ENCODE measurements around the gene LRMDA. TPM values are rescaled to one million over a fixed set of nuclear protein-coding genes. Genes with fewer than 3 reads are reported as not detected.
A peak's percentile ranks its signal among the peaks of the same experiment; 100 is the strongest.

The LRMDA gene
- total RNA-seq, 1 experiment from 2014 or later: 20.3 TPM

DNA sequence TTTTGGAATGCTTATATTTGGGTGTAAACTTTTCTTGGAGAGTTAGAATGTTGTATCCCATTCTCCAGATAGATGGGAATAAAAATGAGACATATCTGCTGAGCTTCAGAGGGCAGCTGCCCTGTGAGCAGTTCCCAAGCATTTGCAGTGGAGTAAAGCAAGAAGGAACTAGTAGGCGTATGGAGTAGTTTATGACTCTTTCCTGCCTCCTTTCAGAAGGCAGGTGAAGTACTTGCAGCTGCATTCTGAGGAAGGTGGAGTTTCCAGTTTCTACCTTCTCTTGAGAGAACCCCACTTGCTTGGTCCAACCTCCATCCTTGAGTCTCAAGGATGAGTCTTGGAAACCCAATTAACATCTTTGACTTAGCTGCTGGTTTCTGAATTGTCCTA lies 563.6 kb downstream of the LRMDA start:
- DNase-seq (ENCODE audit: low read depth): no peak
- in situ Hi-C loops (cut with HindIII; ENCODE audit: low pct_unique_long_range_greater_than_20kb, low sequenced_read_pairs): no loop called here

GRCh38 chr10:75995720-75996119 lies 564.3 kb downstream of the LRMDA start:
- DNase-seq (ENCODE audit: low read depth): no peak
- in situ Hi-C loops (cut with HindIII; ENCODE audit: low pct_unique_long_range_greater_than_20kb, low sequenced_read_pairs): no loop called here

GRCh38 chr10:75999001-75999400 lies 567.6 kb downstream of the LRMDA start:
- in situ Hi-C loops (cut with HindIII; ENCODE audit: low pct_unique_long_range_greater_than_20kb, low sequenced_read_pairs): no loop called here
- no peak for DNase-seq (ENCODE audit: low read depth)

DNA sequence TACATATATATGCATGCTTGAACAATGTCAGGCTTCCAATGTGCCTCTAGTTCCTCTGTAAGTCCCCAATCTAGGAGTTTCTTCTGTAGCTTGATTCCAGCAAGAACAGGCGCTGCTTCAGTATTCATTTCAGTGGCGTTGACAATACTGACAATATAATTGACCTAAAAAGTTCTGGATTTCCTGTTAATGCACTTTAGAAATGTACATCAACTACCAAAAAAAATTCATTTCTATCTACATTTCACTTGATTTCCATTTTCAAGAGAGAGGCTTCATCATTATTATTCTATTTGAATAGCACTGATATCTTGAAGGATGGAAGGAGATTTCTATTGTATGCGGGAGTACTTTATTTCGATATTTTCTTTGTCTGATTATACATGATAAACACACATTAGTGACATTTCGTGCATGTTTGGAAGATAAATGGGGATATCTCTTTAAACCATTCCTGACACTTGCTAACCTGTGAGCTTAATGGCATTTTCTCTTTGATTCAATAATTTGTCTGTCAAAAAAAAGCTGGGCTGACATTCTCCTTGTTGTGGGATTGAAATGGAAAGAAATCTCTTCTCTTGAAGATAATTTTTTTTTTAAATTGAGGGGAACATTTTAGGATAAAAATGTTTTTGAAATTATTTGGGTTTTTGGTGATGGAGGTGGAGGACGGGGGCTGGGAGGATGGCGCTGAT lies 568.2 kb downstream of the LRMDA start:
- DNase-seq (ENCODE audit: low read depth): no peak
- in situ Hi-C loops (cut with HindIII; ENCODE audit: low pct_unique_long_range_greater_than_20kb, low sequenced_read_pairs): no loop called here

- DNase-seq (ENCODE audit: low read depth): no peak
- in situ Hi-C loops (cut with HindIII; ENCODE audit: low pct_unique_long_range_greater_than_20kb, low sequenced_read_pairs): no loop called here
These were observed 569.1 kb downstream of the LRMDA start for GRCh38 chr10:76000550-76000949.

DNA sequence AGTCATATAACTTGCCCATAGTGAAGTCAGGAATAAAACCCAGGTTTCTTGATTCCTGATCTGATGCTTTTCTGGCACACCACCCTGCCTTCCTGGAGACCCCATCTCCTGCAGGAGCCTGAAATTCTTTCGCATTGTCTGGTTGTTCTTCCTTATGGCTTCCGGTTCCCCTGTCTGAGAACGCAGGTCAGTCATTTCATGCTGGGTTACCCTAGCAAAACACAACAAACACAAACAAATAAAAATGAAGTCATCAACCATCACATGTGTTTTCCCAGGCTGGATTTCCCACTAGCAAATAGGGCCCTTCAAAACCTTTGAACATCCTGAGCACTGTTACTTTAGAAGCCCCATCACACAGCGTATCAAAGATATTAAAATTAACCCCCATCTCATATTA lies 569.6 kb downstream of the LRMDA start:
- in situ Hi-C loops (cut with HindIII; ENCODE audit: low pct_unique_long_range_greater_than_20kb, low sequenced_read_pairs): no loop called here
- peak; percentile 5 for DNase-seq (ENCODE audit: low read depth)

GRCh38 chr10:76001461-76001860 lies 570.0 kb downstream of the LRMDA start:
- no peak for DNase-seq (ENCODE audit: low read depth)
- in situ Hi-C loops (cut with HindIII; ENCODE audit: low pct_unique_long_range_greater_than_20kb, low sequenced_read_pairs): no loop called here

- in situ Hi-C loops (cut with HindIII; ENCODE audit: low pct_unique_long_range_greater_than_20kb, low sequenced_read_pairs): no loop called here
- DNase-seq (ENCODE audit: low read depth): no peak
These were observed 570.9 kb downstream of the LRMDA start for GRCh38 chr10:76002262-76002854.

DNA sequence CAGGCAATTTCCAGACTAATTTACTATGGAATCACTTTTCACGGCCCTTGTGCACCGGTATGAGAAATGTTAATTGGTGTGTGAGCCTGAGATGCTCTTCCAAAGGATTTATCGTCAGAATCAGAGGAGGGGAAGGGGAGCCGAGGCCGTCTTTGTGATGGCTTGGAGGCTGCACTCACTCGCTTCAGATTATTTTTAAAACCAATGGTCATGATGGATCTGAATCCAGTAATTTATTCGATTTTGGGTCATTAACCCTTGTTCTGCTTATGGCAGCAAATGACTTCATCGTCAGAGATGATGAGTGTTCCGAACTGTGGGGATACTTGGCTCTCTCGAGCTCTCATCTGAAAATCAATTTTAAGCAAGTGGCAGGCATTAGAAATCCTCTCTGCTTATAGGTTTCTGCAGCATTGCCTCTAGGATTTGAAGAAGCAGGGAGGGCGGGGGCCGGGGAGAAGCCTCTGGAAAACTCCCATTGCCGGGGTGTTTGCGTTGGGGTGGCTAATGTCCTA lies 576.3 kb downstream of the LRMDA start:
- in situ Hi-C loops (cut with HindIII; ENCODE audit: low pct_unique_long_range_greater_than_20kb, low sequenced_read_pairs): no loop called here
- DNase-seq (ENCODE audit: low read depth): no peak

DNA sequence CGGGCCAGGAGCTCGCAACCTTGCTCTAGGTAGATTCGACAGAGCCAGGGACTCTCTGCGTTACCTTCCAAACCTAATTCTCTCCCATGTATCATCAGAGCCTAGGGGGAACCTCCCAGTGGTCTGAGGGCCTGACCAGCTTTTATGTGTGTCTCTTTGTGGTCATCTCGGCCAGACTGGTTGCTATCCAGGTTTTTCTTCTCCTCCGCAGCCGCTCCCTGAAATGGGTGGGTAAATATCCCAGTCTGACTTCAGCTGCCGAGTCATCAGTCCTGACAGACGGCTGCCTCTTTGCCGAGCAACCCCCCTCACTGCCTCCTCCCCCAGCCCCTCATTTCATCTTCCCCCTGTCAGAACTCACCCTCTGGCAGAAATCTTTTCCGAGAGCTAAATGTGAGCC lies 578.1 kb downstream of the LRMDA start:
- no peak for DNase-seq (ENCODE audit: low read depth)
- in situ Hi-C loops (cut with HindIII; ENCODE audit: low pct_unique_long_range_greater_than_20kb, low sequenced_read_pairs): no loop called here

GRCh38 chr10:76010703-76011102 lies 579.3 kb downstream of the LRMDA start:
- DNase-seq (ENCODE audit: low read depth): no peak

GRCh38 chr10:76012716-76013327 lies 581.4 kb downstream of the LRMDA start:
- no peak for DNase-seq (ENCODE audit: low read depth)
- in situ Hi-C loops (cut with HindIII; ENCODE audit: low pct_unique_long_range_greater_than_20kb, low sequenced_read_pairs): no loop called here

More at GRCh38 chr10:76010703-76011102, 579.3 kb downstream of the LRMDA start:
- in situ Hi-C loops (cut with HindIII; ENCODE audit: low pct_unique_long_range_greater_than_20kb, low sequenced_read_pairs): no loop called here

- DNase-seq (ENCODE audit: low read depth): no peak
- in situ Hi-C loops (cut with HindIII; ENCODE audit: low pct_unique_long_range_greater_than_20kb, low sequenced_read_pairs): no loop called here
These were observed 583.8 kb downstream of the LRMDA start for GRCh38 chr10:76015245-76015644.

GRCh38 chr10:76017026-76017732 lies 585.8 kb downstream of the LRMDA start:
- DNase-seq (ENCODE audit: low read depth): no peak
- in situ Hi-C loops (cut with HindIII; ENCODE audit: low pct_unique_long_range_greater_than_20kb, low sequenced_read_pairs): no loop called here

DNA sequence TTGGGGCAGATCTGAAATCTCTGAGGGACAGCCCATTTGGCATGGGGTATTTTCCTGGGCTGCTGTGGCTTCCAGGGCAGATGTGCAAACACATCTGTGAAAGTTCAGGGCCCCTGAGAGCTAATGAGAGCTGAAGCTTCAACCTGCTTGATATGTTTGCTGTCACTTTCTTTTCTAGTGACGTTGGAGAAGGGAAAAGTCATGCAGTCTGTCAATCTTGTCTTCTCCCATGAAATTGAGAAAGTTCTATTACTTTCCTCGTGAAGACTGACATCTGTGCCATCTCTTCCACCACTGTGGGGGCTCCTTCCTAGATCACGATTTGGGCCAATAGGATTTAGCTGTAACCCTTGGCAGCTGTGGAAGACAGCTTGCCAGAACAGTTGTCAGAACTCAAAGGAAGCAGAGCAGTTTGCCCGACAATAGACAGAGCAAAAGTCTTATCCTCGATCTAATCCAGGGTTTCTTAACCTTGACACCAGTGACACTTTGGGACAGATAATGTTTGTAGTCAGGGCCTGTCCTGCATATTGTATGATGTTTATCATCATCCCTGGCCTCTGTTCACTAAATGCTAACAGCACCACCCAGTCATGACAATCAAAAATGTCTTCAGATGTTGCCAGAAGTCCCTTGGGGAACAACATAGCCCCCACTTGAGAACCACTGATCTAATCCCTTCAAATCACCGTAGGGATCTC lies 586.5 kb downstream of the LRMDA start:
- in situ Hi-C loops (cut with HindIII; ENCODE audit: low pct_unique_long_range_greater_than_20kb, low sequenced_read_pairs): no loop called here
- DNase-seq (ENCODE audit: low read depth): no peak

- DNase-seq (ENCODE audit: low read depth): no peak
These were observed 589.2 kb downstream of the LRMDA start for GRCh38 chr10:76020630-76021029.

GRCh38 chr10:76021398-76021797 lies 590.0 kb downstream of the LRMDA start:
- in situ Hi-C loops (cut with HindIII; ENCODE audit: low pct_unique_long_range_greater_than_20kb, low sequenced_read_pairs): no loop called here
- DNase-seq (ENCODE audit: low read depth): no peak

More at GRCh38 chr10:76020630-76021029, 589.2 kb downstream of the LRMDA start:
- in situ Hi-C loops (cut with HindIII; ENCODE audit: low pct_unique_long_range_greater_than_20kb, low sequenced_read_pairs): no loop called here

DNA sequence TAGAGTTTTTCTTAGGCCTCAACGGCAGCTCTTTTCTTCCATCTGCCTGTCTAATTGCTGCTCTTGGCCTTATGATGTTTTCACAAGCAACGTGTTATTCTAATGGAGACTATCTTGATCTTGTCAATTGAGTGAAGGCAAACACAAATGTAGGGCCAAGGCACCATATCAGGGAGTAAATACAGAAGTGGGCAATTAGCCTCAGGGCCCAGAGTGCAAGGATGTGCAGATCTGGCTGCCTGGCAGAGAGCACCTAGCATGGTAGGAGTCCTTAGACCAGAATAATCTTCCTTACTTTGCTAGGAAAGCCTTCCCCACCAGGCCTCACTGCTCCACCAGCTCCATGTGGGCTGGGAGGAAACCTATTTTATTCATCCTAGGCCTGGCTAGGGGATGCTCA lies 590.9 kb downstream of the LRMDA start:
- no peak for DNase-seq (ENCODE audit: low read depth)
- in situ Hi-C loops (cut with HindIII; ENCODE audit: low pct_unique_long_range_greater_than_20kb, low sequenced_read_pairs): no loop called here
